ENCODE data around the gene SCN8A.

GRCh38 chr12:51832354-51833107, 241.5 kb downstream of the SCN8A start:
- TF ChIP-seq CTCF (IDR thresholded peaks at IDR 0.05), result no peak
- no peak for TF ChIP-seq EP300 (IDR thresholded peaks at IDR 0.05)
